OCI-LY7 (cell line): ENCODE measurements around the gene GAP43. TPM values are rescaled to one million over a fixed set of nuclear protein-coding genes. Genes with fewer than 3 reads are reported as not detected.

Experiments
- BruUV-seq: library from RNA; stranded (reverse); fragments of 400-500 nt; replicated peaks from 2 replicates; lab custom pipeline; 2021; lab: Mats Ljungman, UMichigan
- CTCF ChIA-PET: fragments of 300-600 bp; sonication (Branson Sonifier 250); formaldehyde crosslinking; loops from one replicate; lab custom pipeline; 2022; ENCODE audit warnings: antibody characterized with exemption; ENCODE audit not compliant: unreplicated experiment; lab: Charles Lee
- POLR2A ChIA-PET: fragments of 300-600 bp; sonication (Branson Sonifier 250); formaldehyde crosslinking; loops from one replicate; lab custom pipeline; 2022; ENCODE audit warnings: antibody characterized with exemption; lab: Charles Lee
- DNase-seq: peaks from one replicate; pipeline ENCODE4 v3.0.0-alpha.2; 2015; ENCODE audit warnings: low spot score
- H2AFZ ChIP-seq: fragments of 200-600 bp; sonication (generic), shearing (Covaris generic); 2 replicates; pipeline ENCODE4 v1.6.1; 2014; ENCODE audit warnings: mild to moderate bottlenecking, antibody characterized with exemption, low read length, moderate library complexity
- H3K27ac ChIP-seq: fragments of 200-600 bp; sonication (generic); 2 replicates; pipeline ENCODE4 v1.5.1; 2014; ENCODE audit warnings: mixed run types, low read depth, mild to moderate bottlenecking, moderate library complexity, low read length, inconsistent platforms; ENCODE audit not compliant: poor library complexity, severe bottlenecking
- H3K36me3 ChIP-seq: fragments of 200-600 bp; sonication (generic); 2 replicates; pipeline ENCODE4 v1.6.1; 2014; ENCODE audit warnings: mild to moderate bottlenecking, antibody characterized with exemption, low read length, moderate library complexity, mixed read lengths; ENCODE audit not compliant: insufficient read depth
- H3K4me1 ChIP-seq: fragments of 200-600 bp; sonication (generic); 2 replicates; pipeline ENCODE4 v1.5.1; 2014; ENCODE audit warnings: mild to moderate bottlenecking, low read length; ENCODE audit not compliant: insufficient read depth, poor library complexity, severe bottlenecking
- H3K4me2 ChIP-seq: fragments of 200-600 bp; sonication (generic); 2 replicates; pipeline ENCODE4 v1.6.1; 2014; ENCODE audit warnings: mild to moderate bottlenecking, low read length
- H3K4me3 ChIP-seq: fragments of 200-600 bp; sonication (generic); 2 replicates; pipeline ENCODE4 v1.5.1; 2014; ENCODE audit warnings: mild to moderate bottlenecking, low read depth, low read length; ENCODE audit not compliant: poor library complexity, severe bottlenecking
- H3K79me2 ChIP-seq: fragments of 200-600 bp; sonication (generic); 2 replicates; pipeline ENCODE4 v1.6.1; 2016; ENCODE audit warnings: low read depth, mild to moderate bottlenecking, low read length, moderate library complexity, mixed read lengths; ENCODE audit not compliant: insufficient read depth
- H3K9me2 ChIP-seq: fragments of 200-600 bp; sonication (generic); 2 replicates; pipeline ENCODE4 v1.6.1; 2016; ENCODE audit warnings: mild to moderate bottlenecking, low read length, mixed read lengths; ENCODE audit not compliant: insufficient read depth
- H3K9me3 ChIP-seq: fragments of 200-600 bp; sonication (generic); 2 replicates; pipeline ENCODE4 v1.6.1; 2014; ENCODE audit warnings: mild to moderate bottlenecking, mixed run types, low read length, mixed read lengths
- H4K20me1 ChIP-seq: fragments of 200-600 bp; sonication (generic); 2 replicates; pipeline ENCODE4 v1.6.1; 2014; ENCODE audit warnings: mild to moderate bottlenecking, antibody characterized with exemption, low read length, moderate library complexity, mixed read lengths; ENCODE audit not compliant: insufficient read depth
- CTCF ChIP-seq: fragments of 200-600 bp; sonication (generic); conservative IDR thresholded peaks from 2 replicates; pipeline ENCODE4 v1.5.1; 2014; ENCODE audit warnings: mild to moderate bottlenecking, antibody characterized with exemption, low read length, moderate library complexity, mixed read lengths
- EZH2phosphoT487 ChIP-seq: fragments of 200-600 bp; sonication (generic); IDR thresholded peaks from 2 replicates; pipeline ENCODE4 v1.6.1; 2018; ENCODE audit warnings: low read depth, borderline replicate concordance, mild to moderate bottlenecking, mixed run types, antibody characterized with exemption, low read length, moderate library complexity, mixed read lengths
- intact Hi-C: fragments of 100-400 bp; cut with micrococcal nuclease; formaldehyde crosslinking; loops from one replicate; pipeline ENCODE4 v1.10.0; 2022; ENCODE audit not compliant: unreplicated experiment
- total RNA-seq, 2 experiments: library from RNA; depleted of rRNA in 1 of 2; stranded (reverse); fragments of >200 nt in 1 of 2; shearing (Covaris generic) in 1 of 2; gene quantifications; 2 replicates each; pipeline ENCODE4 v1.2.3, GENCODE V29; 2014 to 2022

GAP43 gene
- total RNA-seq, 2 experiments from 2014 or later = not detected

GRCh38 chr3:115766587-115767482 lies 143.5 kb downstream of the GAP43 start:
- no TSS peak for BruUV-seq
- CTCF ChIA-PET = no interaction called here

DNA sequence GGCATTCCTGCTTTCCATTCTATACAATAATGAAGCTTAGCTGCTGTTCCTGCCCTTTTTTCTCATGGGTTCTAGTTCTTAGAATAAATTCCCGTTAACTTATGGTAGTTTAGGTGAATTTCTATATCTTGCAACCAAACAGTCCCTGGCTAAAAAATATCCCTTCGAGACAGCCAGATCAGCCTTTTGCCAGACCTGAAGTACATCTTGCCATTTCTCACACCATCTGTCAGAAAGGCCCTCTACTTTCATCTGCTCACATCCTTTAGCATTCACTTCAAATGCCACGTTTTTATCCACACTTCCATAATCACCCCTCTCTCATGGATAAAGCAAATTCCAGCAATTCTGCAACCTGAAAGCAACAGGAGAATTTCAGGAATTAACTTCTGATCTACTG lies 145.4 kb downstream of the GAP43 start:
- no peaks in the 10 kb centered on the region for H3K36me3 ChIP-seq
- H3K79me2 ChIP-seq = no peaks in the 10 kb centered on the region
- no peak overlapping the region for H3K4me2 ChIP-seq
- ChIA-PET POLR2A (no interaction called here), CTCF (no interaction called here)
- no peaks in the 10 kb centered on the region for H3K9me3 ChIP-seq
- TF ChIP-seq EZH2phosphoT487 (no peak), CTCF (no peak)
- H3K4me1 ChIP-seq = no peaks in the 10 kb centered on the region
- BruUV-seq = no TSS peak
- no peak for DNase-seq
- H3K27ac ChIP-seq = no peak overlapping the region
- H2AFZ ChIP-seq = no peak overlapping the region
- H3K4me3 ChIP-seq = no peak overlapping the region
- H3K9me2 ChIP-seq = no peaks in the 10 kb centered on the region
- H4K20me1 ChIP-seq = no peaks in the 10 kb centered on the region
- intact Hi-C loops = no loop called here

More at GRCh38 chr3:115766587-115767482, 143.5 kb downstream of the GAP43 start:
- Histone ChIP-seq H3K79me2 (no peaks in the 10 kb centered on the region), H3K36me3 (no peaks in the 10 kb centered on the region), H3K27ac (no peak overlapping the region), H3K4me2 (no peak overlapping the region), H3K9me2 (no peaks in the 10 kb centered on the region), H3K4me1 (no peaks in the 10 kb centered on the region), H3K4me3 (no peak overlapping the region), H2AFZ (no peak overlapping the region), H4K20me1 (no peaks in the 10 kb centered on the region), H3K9me3 (no peaks in the 10 kb centered on the region)
- POLR2A ChIA-PET = interaction anchor here (0.5 kb wide), 1 partner anchor 1070 kb away, joined by 3 read pairs; no protein-coding TSS in a partner anchor
- intact Hi-C loops = no loop called here
- DNase-seq = no peak
- TF ChIP-seq EZH2phosphoT487 (no peak), CTCF (no peak)
